K562 treated with DMSO at 1 percent for 48 hours (cell line): ENCODE results near the gene ENOX1. TPM values are rescaled to one million over a fixed set of nuclear protein-coding genes. Genes with fewer than 3 reads are reported as not detected.

Source experiments
- total RNA-seq: library from RNA; unstranded; fragments of 300-600 nt; gene quantifications from 2 replicates; pipeline ENCODE4 v1.2.3, GENCODE V29; 2022; ENCODE audit warnings: low replicate concordance; ENCODE audit errors: extremely low read depth

The ENOX1 gene
- not detected in 2 replicates for total RNA-seq

GRCh38 chr13:43786766-43787517, at the start of gene ENOX1:
Gene ENOX1 (minus strand): TSS chr13:43786972.

Other genes starting within 250 kb of the ENOX1 start
- not detected in 2 replicates for gene CCDC122, start 92.8 kb upstream of the ENOX1 start, total RNA-seq
- not detected in 2 replicates for gene LACC1, start 92.9 kb upstream of the ENOX1 start, total RNA-seq